H1 (cell line): ENCODE measurements around the gene FAM25C. TPM values are rescaled to one million over a fixed set of nuclear protein-coding genes. Genes with fewer than 3 reads are reported as not detected.
"Not testable (repeated sequence)": the region's sequence is repeated elsewhere in the genome, so short reads cannot be mapped to it uniquely, and the experiment has no call there.

Experiments used
- CTCF ChIA-PET: fragments of 300-600 bp; sonication (Branson Sonifier 250); formaldehyde crosslinking; loops from one replicate; lab custom pipeline; 2021; ENCODE audit not compliant: partially characterized antibody; lab: Charles Lee
- POLR2A ChIA-PET: fragments of 300-600 bp; sonication (Branson Sonifier 250); formaldehyde crosslinking; loops from one replicate; lab custom pipeline; 2021; ENCODE audit warnings: inconsistent platforms; ENCODE audit not compliant: partially characterized antibody; lab: Charles Lee
- DNase-seq, 2 experiments: peaks; one replicate each; pipeline versions ENCODE4 v3.0.0 to v3.0.0-alpha.2; 2010 to 2022; ENCODE audit warnings: low spot score in 2 of 2, low read depth in 1 of 2, mixed read lengths in 1 of 2
- FAIRE-seq: peaks from 2 replicates; lab custom pipeline; 2011; peaks lifted over from hg19 to GRCh38; lab: Jason Lieb, UNC
- H2AFZ ChIP-seq: 2 replicates; pipeline ENCODE4 v1.8.1; 2012; ENCODE audit warnings: low read length, inconsistent platforms
- H2AK5ac ChIP-seq: 2 replicates; pipeline ENCODE4 v1.6.1; 2013; ENCODE audit warnings: low read depth, low read length
- H2BK120ac ChIP-seq: replicated peaks from 2 replicates; pipeline ENCODE3; 2013; ENCODE audit warnings: low read depth, low read length, inconsistent platforms
- H2BK12ac ChIP-seq: 2 replicates; pipeline ENCODE4 v1.6.1; 2013; ENCODE audit warnings: low read depth, low read length
- H2BK15ac ChIP-seq: 2 replicates; pipeline ENCODE4 v1.6.1; 2013; ENCODE audit warnings: low read length
- H2BK20ac ChIP-seq: 2 replicates; pipeline ENCODE4 v1.6.1; 2013; ENCODE audit warnings: low read length
- H2BK5ac ChIP-seq: 2 replicates; pipeline ENCODE4 v1.6.1; 2013; ENCODE audit warnings: low read depth, low read length
- H3K14ac ChIP-seq: 2 replicates; pipeline ENCODE4 v1.6.1; 2013; ENCODE audit warnings: inconsistent platforms; ENCODE audit not compliant: insufficient read length
- H3K18ac ChIP-seq: 2 replicates; pipeline ENCODE4 v1.6.1; 2013; ENCODE audit warnings: low read length; ENCODE audit errors: extremely low read depth
- H3K23ac ChIP-seq: 2 replicates; pipeline ENCODE4 v1.6.1; 2013; ENCODE audit warnings: inconsistent platforms; ENCODE audit not compliant: insufficient read length
- H3K23me2 ChIP-seq: 2 replicates; pipeline ENCODE4 v1.6.1; 2013; ENCODE audit warnings: low read depth, low read length
- H3K27ac ChIP-seq: 2 replicates; pipeline ENCODE4 v1.6.1; 2011; ENCODE audit warnings: low read depth, low read length, inconsistent platforms
- H3K27me3 ChIP-seq, 4 experiments: replicated peaks in 1 of 4; 1 replicate in 1 of 4; 2 replicates in 3 of 4; pipeline versions ENCODE4 v1.6.1 to v1.8.1; 2011 to 2013; ENCODE audit warnings: low read length in 3 of 4, mild to moderate bottlenecking in 3 of 4, inconsistent platforms in 2 of 4, mixed read lengths in 2 of 4, moderate library complexity in 1 of 4; ENCODE audit not compliant: control insufficient read depth in 3 of 4, insufficient read depth in 3 of 4; ENCODE audit errors: extremely low read depth in 1 of 4
- H3K36me3 ChIP-seq, 4 experiments: 2 replicates each; pipeline versions ENCODE4 v1.6.1 to v1.8.1; 2011 to 2013; ENCODE audit warnings: mild to moderate bottlenecking in 4 of 4, low read length in 3 of 4, moderate library complexity in 2 of 4, control low read depth in 1 of 4, inconsistent platforms in 1 of 4; ENCODE audit not compliant: insufficient read depth in 4 of 4, control insufficient read depth in 2 of 4
- H3K4ac ChIP-seq: replicated peaks from 2 replicates; pipeline ENCODE3; 2013; ENCODE audit warnings: low read length, low read depth, mixed read lengths, inconsistent platforms; ENCODE audit not compliant: insufficient read length
- H3K4me1 ChIP-seq, 4 experiments: replicated peaks in 1 of 4; 1 replicate in 1 of 4; 2 replicates in 3 of 4; pipeline versions ENCODE4 v1.6.1 to v1.8.1; 2011 to 2013; ENCODE audit warnings: low read length in 3 of 4, inconsistent platforms in 2 of 4, mixed read lengths in 1 of 4; ENCODE audit not compliant: insufficient read depth in 4 of 4, control insufficient read depth in 3 of 4
- H3K4me2 ChIP-seq, 2 experiments: 2 replicates each; pipeline versions ENCODE4 v1.6.1 to v1.8.1; 2011 to 2013; ENCODE audit warnings: low read depth in 2 of 2, low read length in 2 of 2, control low read depth in 1 of 2, inconsistent platforms in 1 of 2, mild to moderate bottlenecking in 1 of 2; ENCODE audit not compliant: insufficient read depth in 1 of 2
- H3K4me3 ChIP-seq, 4 experiments: fragments of 200-600, 300-600 bp in 1 of 4; sonication (generic), shearing (Covaris generic), sonication (Bioruptor Twin) in 1 of 4; 2 replicates each; pipeline versions ENCODE4 v1.5.1 to v1.8.1; 2011 to 2016; ENCODE audit warnings: low read length in 4 of 4, low read depth in 3 of 4, control low read depth in 2 of 4, inconsistent platforms in 2 of 4, mild to moderate bottlenecking in 2 of 4, mixed read lengths in 1 of 4, moderate library complexity in 1 of 4; ENCODE audit not compliant: insufficient read depth in 2 of 4; ENCODE audit errors: extremely low read depth in 1 of 4
- H3K56ac ChIP-seq: replicated peaks from 2 replicates; pipeline ENCODE3; 2013; ENCODE audit warnings: low read depth, mild to moderate bottlenecking, mixed read lengths, low read length, inconsistent platforms; ENCODE audit not compliant: insufficient read length
- H3K79me1 ChIP-seq: 2 replicates; pipeline ENCODE4 v1.6.1; 2013; ENCODE audit warnings: low read depth, low read length, control low read depth
- H3K79me2 ChIP-seq, 2 experiments: 2 replicates each; pipeline versions ENCODE4 v1.6.1 to v1.8.1; 2012 to 2013; ENCODE audit warnings: low read length in 2 of 2, mild to moderate bottlenecking in 2 of 2, inconsistent platforms in 1 of 2; ENCODE audit not compliant: insufficient read depth in 2 of 2, control insufficient read depth in 1 of 2
- H3K9ac ChIP-seq, 4 experiments: replicated peaks in 1 of 4; 1 replicate in 1 of 4; 2 replicates in 3 of 4; pipeline versions ENCODE4 v1.6.1 to v1.8.1; 2011 to 2013; ENCODE audit warnings: low read depth in 3 of 4, low read length in 3 of 4, control low read depth in 2 of 4, mild to moderate bottlenecking in 2 of 4, moderate library complexity in 2 of 4, inconsistent platforms in 1 of 4; ENCODE audit errors: extremely low read depth in 1 of 4
- H3K9me3 ChIP-seq, 2 experiments: 2 replicates each; pipeline versions ENCODE4 v1.6.1 to v1.8.1; 2012 to 2013; ENCODE audit warnings: mild to moderate bottlenecking in 2 of 2, moderate library complexity in 2 of 2, control low read depth in 1 of 2, inconsistent platforms in 1 of 2, low read depth in 1 of 2, low read length in 1 of 2, mixed read lengths in 1 of 2; ENCODE audit not compliant: insufficient read depth in 2 of 2
- H4K20me1 ChIP-seq, 2 experiments: replicated peaks in 1 of 2; 2 replicates each; pipeline versions ENCODE3 to v1.8.1; 2011 to 2013; ENCODE audit warnings: inconsistent platforms in 2 of 2, low read length in 2 of 2, mild to moderate bottlenecking in 1 of 2; ENCODE audit not compliant: insufficient read depth in 2 of 2, control insufficient read depth in 1 of 2
- H4K5ac ChIP-seq: 2 replicates; pipeline ENCODE4 v1.6.1; 2013; ENCODE audit warnings: low read length, low read depth, mixed read lengths, inconsistent platforms; ENCODE audit not compliant: insufficient read length
- H4K8ac ChIP-seq: 2 replicates; pipeline ENCODE4 v1.8.0; 2013; ENCODE audit warnings: mild to moderate bottlenecking, moderate library complexity, low read length, inconsistent platforms; ENCODE audit not compliant: insufficient read depth; ENCODE audit errors: extremely low read depth
- H4K91ac ChIP-seq: replicated peaks from 2 replicates; pipeline ENCODE3; 2013; ENCODE audit warnings: low read length, mixed read lengths, inconsistent platforms; ENCODE audit not compliant: insufficient read length
- WGBS, 2 experiments: shearing (Covaris generic) in 1 of 2; methylation state at CpG; one replicate each; pipeline versions ENCODE4 v1.1.6 to v1.1.7; 2013 to 2015; ENCODE audit warnings: low lambda C conversion rate in 2 of 2, mixed read lengths in 2 of 2, inconsistent platforms in 1 of 2, low coverage in 1 of 2, missing lambda C conversion rate in 1 of 2; ENCODE audit not compliant: insufficient replicate concordance in 2 of 2, insufficient coverage in 1 of 2, insufficient read length in 1 of 2; ENCODE audit errors: extremely low coverage in 1 of 2, missing lambda C conversion rate in 1 of 2; 5-methylcytosine and 5-hydroxymethylcytosine counted together
- polyA plus RNA-seq, 7 experiments: library from polyadenylated mRNA; depleted of rRNA in 3 of 7; stranded (reverse) in 5 of 7; unstranded in 2 of 7; fragments of >200 nt in 5 of 7; fragments of 200-250 nt in 2 of 7; gene quantifications; 1 replicate in 5 of 7; 2 replicates in 1 of 7; 4 replicates in 1 of 7; pipeline versions ENCODE4 v1.2.1 to v1.2.3, GENCODE V29; 2011 to 2013; ENCODE audit warnings: missing spikeins in 2 of 7, mixed read lengths in 2 of 7
- total RNA-seq: library from RNA; stranded (reverse); fragmentation: NEBNext Ultra II Directional; extraction: Animal tissue kit (Norgen Biotek cat#: 25700); gene quantifications from 2 replicates; pipeline ENCODE4 v1.2.1, GENCODE V29; 2021

Gene FAM25C
- total and polyA plus RNA-seq, 2 of the 8 experiments (the other 6 are each of a cell fraction or from before 2014, with no cell fraction given): not detected

GRCh38 chr10:47962785-47963184, 36.8 kb downstream of the FAM25C start:
- H3K56ac ChIP-seq, H3K18ac ChIP-seq, POLR2A ChIA-PET, H3K23me2 ChIP-seq, H2AK5ac ChIP-seq, H3K27ac ChIP-seq, H2BK120ac ChIP-seq, H2BK5ac ChIP-seq, H2BK20ac ChIP-seq, H3K79me1 ChIP-seq, H2BK12ac ChIP-seq, H4K91ac ChIP-seq, H3K27me3 ChIP-seq, H3K4me2 ChIP-seq, H4K20me1 ChIP-seq, CTCF ChIA-PET, H3K23ac ChIP-seq, H3K4ac ChIP-seq, H3K79me2 ChIP-seq, FAIRE-seq, H3K14ac ChIP-seq, DNase-seq, H3K9ac ChIP-seq, H3K9me3 ChIP-seq, H4K5ac ChIP-seq, H4K8ac ChIP-seq, H2AFZ ChIP-seq, H2BK15ac ChIP-seq, H3K36me3 ChIP-seq, H3K4me3 ChIP-seq, H3K4me1 ChIP-seq: not testable (repeated sequence)
- WGBS, 2 experiments: no CpG with 5 or more reads among the region's 5 CpGs

DNA sequence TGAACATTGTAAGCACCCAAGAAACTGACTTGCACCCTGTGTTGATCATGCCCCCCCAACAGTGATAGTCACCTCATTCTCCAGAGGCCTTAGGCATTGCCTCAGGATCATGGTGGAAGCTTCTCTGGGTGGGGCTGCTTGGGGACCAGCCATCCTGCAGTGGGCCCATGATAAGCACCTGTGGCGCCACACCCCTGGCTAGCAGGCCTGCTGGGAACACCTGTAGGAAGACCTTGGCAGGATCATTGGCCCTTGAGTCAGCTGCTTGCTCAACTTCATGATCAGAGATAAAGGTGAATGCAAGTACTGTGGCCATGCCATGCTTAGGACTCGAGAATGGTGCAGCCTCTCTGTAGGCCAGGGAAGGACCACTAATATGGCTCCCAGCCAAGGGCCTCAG, 38.9 kb downstream of the FAM25C start:
- H2BK12ac ChIP-seq, H3K18ac ChIP-seq, H4K5ac ChIP-seq, H3K36me3 ChIP-seq, DNase-seq, POLR2A ChIA-PET, H3K14ac ChIP-seq, CTCF ChIA-PET, H3K79me1 ChIP-seq, H2BK5ac ChIP-seq, H3K27me3 ChIP-seq, H2AFZ ChIP-seq, H3K56ac ChIP-seq, H3K9me3 ChIP-seq, H3K9ac ChIP-seq, H2BK20ac ChIP-seq, H2BK120ac ChIP-seq, H3K4me1 ChIP-seq, H3K23ac ChIP-seq, H3K27ac ChIP-seq, H3K4me2 ChIP-seq, H3K23me2 ChIP-seq, FAIRE-seq, H4K20me1 ChIP-seq, H2AK5ac ChIP-seq, H2BK15ac ChIP-seq, H3K4me3 ChIP-seq, H4K91ac ChIP-seq, H4K8ac ChIP-seq, H3K79me2 ChIP-seq, H3K4ac ChIP-seq: not testable (repeated sequence)
- no CpG with 5 or more reads among the region's 2 CpGs for WGBS, 2 experiments
